ACC112 (cell line): Measurements from ENCODE around the gene PURA.
A peak's percentile ranks its signal among the peaks of the same experiment; 100 is the strongest.

ENCODE experiments used
- H2AFZ ChIP-seq: fragments of 200-600 bp; sonication (generic); one replicate; pipeline ENCODE4 v1.6.0; 2017; ENCODE audit warnings: antibody characterized with exemption, low read length; ENCODE audit not compliant: unreplicated experiment
- H3K27ac ChIP-seq: fragments of 200-600 bp; sonication (generic); 2 replicates; pipeline ENCODE4 v1.5.1; 2014; ENCODE audit warnings: low read depth, mild to moderate bottlenecking, antibody characterized with exemption, low read length, moderate library complexity
- H3K27me3 ChIP-seq: fragments of 200-600 bp; sonication (generic); 2 replicates; pipeline ENCODE4 v1.6.1; 2014; ENCODE audit warnings: mild to moderate bottlenecking, antibody characterized with exemption, low read length, moderate library complexity, mixed read lengths; ENCODE audit not compliant: insufficient read depth
- H3K36me3 ChIP-seq: fragments of 200-600 bp; sonication (generic); 2 replicates; pipeline ENCODE4 v1.6.1; 2016; ENCODE audit warnings: mild to moderate bottlenecking, antibody characterized with exemption, low read length, moderate library complexity, mixed read lengths; ENCODE audit not compliant: insufficient read depth
- H3K4me1 ChIP-seq: fragments of 200-600 bp; sonication (generic); one replicate; pipeline ENCODE4 v1.6.1; 2016; ENCODE audit warnings: low read length, mixed read lengths; ENCODE audit not compliant: insufficient read depth, unreplicated experiment, control insufficient read depth
- H3K4me3 ChIP-seq: fragments of 200-600 bp; sonication (generic); 2 replicates; pipeline ENCODE4 v1.5.1; 2014; ENCODE audit warnings: mild to moderate bottlenecking, low read depth, low read length
- H3K79me2 ChIP-seq: fragments of 200-600 bp; sonication (generic); one replicate; pipeline ENCODE4 v1.6.0; 2016; ENCODE audit warnings: low read length; ENCODE audit not compliant: control insufficient read depth, unreplicated experiment, insufficient read depth

Gene PURA

DNA sequence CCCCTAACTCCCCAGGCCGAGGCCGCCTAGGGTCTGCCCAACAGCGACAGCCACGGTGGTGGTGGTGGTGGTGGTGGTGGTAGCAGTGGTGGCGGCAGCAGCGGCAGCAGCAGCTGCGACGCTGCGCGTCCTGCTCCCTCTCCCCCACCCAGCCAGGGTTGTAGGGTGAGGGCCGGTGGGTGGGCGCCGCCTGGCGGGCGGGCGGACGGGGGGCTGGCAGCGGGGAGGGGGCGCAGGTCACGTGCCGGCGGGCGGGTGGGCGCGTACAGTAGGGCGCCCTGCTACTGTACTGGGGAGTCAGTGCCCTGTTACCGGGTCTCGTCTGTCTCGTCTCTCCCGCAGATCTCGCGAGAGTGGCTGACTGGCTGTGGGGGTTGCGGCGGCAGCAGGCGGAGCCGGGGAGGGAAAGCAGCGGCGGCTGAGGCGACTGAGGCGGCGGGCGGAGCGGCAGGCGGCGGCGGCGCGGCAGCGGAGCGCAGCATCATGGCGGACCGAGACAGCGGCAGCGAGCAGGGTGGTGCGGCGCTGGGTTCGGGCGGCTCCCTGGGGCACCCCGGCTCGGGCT is at the start of gene PURA:
Gene PURA (plus strand): TSS at position 411 of the 565 bp plus-strand sequence. CDS start 73 bp downstream, at position 484.
- Histone ChIP-seq H3K79me2 (peaks cover 97% of the 10 kb centered on the region), H3K27ac (peak within 1 kb of the TSS; percentile 47; the same call in 1 of the 2 replicates), H3K27me3 (no peaks in the 10 kb centered on the region), H2AFZ (peak within 1 kb of the TSS; percentile 82), H3K4me3 (peak within 1 kb of the TSS; percentile 94), H3K36me3 (no peaks in the 10 kb centered on the region), H3K4me1 (peaks cover 56% of the 10 kb centered on the region)

DNA sequence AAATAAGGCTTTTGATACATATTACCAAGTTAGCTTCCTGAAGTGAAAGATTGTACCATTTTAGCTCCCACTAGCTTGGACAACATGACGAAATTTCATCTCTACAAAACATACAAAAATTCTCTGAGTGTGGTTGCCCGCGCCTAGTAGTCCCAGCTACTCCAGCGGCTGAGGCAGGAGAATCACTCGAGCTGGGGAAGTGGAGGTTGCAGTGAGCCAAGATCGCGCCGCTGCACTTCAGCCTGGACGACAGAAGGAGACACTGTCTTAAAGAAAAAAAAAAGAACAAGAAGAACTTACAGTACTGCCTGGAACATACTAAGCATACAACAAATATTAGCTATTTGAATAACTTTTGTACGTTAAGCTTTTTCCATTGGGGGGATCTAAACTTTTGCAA is 41.1 kb upstream of the PURA start:
- Histone ChIP-seq H3K36me3 (no peaks in the 10 kb centered on the region), H3K79me2 (no peaks in the 10 kb centered on the region), H3K4me3 (peak overlapping the region; percentile 55), H2AFZ (no peak overlapping the region), H3K4me1 (no peaks in the 10 kb centered on the region), H3K27me3 (no peaks in the 10 kb centered on the region; the same call in 1 of the 2 replicates), H3K27ac (no peak overlapping the region)

DNA sequence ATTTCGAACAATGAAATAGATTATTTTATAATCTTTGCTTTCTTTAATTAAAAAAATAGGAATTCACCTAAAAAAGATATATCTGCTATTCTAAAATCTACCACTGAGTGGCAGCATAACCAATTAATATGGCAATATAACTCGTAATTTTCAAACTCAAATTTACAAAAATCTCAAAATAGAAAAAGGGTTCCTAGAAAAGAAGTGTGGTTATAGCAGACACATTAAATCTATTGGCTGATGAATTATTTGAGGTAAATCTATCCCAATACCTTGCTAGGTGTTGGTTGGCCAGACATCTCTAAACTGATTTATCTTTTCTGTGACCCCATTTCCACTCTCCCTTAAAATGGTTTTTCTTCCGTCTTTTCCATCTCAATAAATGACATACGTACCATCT is 40.6 kb upstream of the PURA start:
- Histone ChIP-seq H3K27me3 (no peaks in the 10 kb centered on the region), H3K79me2 (no peaks in the 10 kb centered on the region), H3K27ac (no peak overlapping the region), H3K4me3 (peak overlapping the region; percentile 55), H3K36me3 (no peaks in the 10 kb centered on the region), H2AFZ (peak overlapping the region; percentile 2), H3K4me1 (no peaks in the 10 kb centered on the region)

- Histone ChIP-seq H3K4me3 (no peak overlapping the region), H2AFZ (no peak overlapping the region)
Measured at GRCh38 chr5:140075371-140075770, 38.5 kb upstream of the PURA start.

DNA sequence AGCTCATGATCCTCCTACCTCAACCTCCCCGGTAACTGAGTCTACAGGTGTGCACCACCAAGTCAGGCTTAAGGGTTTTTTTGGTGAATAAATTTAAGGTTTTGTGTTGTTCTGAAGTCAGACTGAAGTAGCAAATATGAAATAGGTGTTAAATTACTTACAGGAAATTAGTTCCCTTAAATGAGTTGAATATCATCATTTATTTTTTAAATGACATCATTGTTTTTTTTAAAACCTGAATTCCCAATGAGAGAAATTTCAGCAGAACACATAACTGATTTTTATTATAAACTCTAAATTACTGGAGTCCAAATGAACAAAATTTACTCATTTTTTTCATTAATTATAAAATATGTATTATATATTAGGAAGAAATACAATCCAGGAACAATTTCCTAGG is 37.8 kb upstream of the PURA start:
- Histone ChIP-seq H3K27ac (no peak overlapping the region), H3K4me3 (no peak overlapping the region), H3K27me3 (no peaks in the 10 kb centered on the region; the same call in 1 of the 2 replicates), H2AFZ (no peak overlapping the region), H3K4me1 (no peaks in the 10 kb centered on the region), H3K36me3 (no peaks in the 10 kb centered on the region), H3K79me2 (no peaks in the 10 kb centered on the region)

More at GRCh38 chr5:140075371-140075770, 38.5 kb upstream of the PURA start:
- Histone ChIP-seq H3K4me1 (no peaks in the 10 kb centered on the region), H3K36me3 (no peaks in the 10 kb centered on the region), H3K79me2 (no peaks in the 10 kb centered on the region), H3K27me3 (no peaks in the 10 kb centered on the region), H3K27ac (no peak overlapping the region)

DNA sequence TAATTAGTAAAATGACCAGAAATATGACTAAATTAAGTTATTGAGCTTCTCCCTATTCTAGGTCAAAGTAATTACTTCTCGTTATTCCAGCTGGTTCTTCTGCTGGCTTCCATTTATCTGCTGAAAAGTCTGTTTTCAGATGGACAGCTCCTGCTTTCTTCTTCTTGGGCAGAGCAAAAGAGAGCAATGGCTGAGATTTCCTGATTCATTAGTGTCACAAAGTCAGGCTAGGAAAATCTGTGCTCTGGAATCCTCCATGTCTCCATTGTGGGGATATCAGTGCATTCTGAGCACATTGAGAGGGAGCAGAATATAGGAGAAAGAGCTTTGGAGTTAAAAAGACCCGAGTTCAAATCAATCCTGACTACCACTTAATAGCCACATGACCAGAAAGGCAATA is 37.1 kb upstream of the PURA start:
- Histone ChIP-seq H3K79me2 (no peaks in the 10 kb centered on the region), H3K4me3 (no peak overlapping the region), H2AFZ (no peak overlapping the region), H3K27me3 (peaks cover under 1% of the 10 kb centered on the region), H3K36me3 (no peaks in the 10 kb centered on the region), H3K27ac (no peak overlapping the region), H3K4me1 (no peaks in the 10 kb centered on the region)

GRCh38 chr5:140083120-140083519 is 30.8 kb upstream of the PURA start:
- H3K27me3 ChIP-seq = peaks cover 32% of the 10 kb centered on the region

DNA sequence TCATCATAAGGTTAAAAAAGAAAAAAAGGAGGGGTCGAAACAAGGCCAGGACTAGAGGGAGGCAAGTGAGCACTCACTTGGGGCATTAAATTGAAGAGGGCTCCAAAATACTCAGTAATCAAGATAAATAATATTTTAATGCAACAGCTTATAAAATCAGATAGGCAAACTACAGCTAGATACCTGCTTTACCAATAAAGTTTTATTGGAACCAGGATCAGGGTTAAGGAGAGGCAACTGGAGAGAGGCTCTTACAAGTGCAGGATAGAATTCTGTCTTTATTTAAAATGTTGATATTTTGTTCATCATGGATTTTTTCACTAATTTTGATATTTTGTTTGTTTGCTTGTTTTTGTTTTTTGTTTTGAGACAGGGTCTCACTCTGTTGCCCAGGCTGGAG is 30.3 kb upstream of the PURA start:
- no peak overlapping the region for H2AFZ ChIP-seq
- H3K4me1 ChIP-seq = no peaks in the 10 kb centered on the region
- H3K36me3 ChIP-seq = no peaks in the 10 kb centered on the region
- no peak overlapping the region for H3K4me3 ChIP-seq
- no peak overlapping the region for H3K27ac ChIP-seq
- peaks cover 32% of the 10 kb centered on the region for H3K27me3 ChIP-seq
- no peaks in the 10 kb centered on the region for H3K79me2 ChIP-seq

More at GRCh38 chr5:140083120-140083519, 30.8 kb upstream of the PURA start:
- Histone ChIP-seq H3K4me3 (no peak overlapping the region), H3K79me2 (no peaks in the 10 kb centered on the region), H2AFZ (no peak overlapping the region), H3K36me3 (no peaks in the 10 kb centered on the region), H3K27ac (no peak overlapping the region), H3K4me1 (no peaks in the 10 kb centered on the region)

DNA sequence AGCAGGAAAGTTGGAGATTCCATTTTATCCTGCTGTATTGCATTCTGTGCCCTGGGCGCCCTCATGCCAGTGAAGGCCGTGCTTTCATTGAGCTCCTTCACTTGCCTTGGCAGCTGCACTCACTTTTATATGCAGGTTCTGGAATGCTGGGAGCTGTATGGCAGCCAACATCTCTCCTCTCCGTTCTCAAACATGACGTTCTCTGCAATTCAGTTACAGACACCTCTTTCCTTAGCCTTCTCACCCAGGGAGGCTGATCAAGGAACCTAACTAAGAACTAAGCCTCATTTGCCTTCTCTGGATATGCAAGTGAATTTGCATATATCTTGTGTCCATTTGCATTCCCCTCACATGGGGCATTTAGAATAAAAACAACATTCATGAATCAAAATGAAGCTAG is 29.4 kb upstream of the PURA start:
- no peaks in the 10 kb centered on the region for H3K4me1 ChIP-seq
- no peak overlapping the region for H3K27ac ChIP-seq
- H3K4me3 ChIP-seq = no peak overlapping the region
- H3K36me3 ChIP-seq = no peaks in the 10 kb centered on the region
- no peak overlapping the region for H2AFZ ChIP-seq
- peaks cover 37% of the 10 kb centered on the region for H3K27me3 ChIP-seq
- H3K79me2 ChIP-seq = no peaks in the 10 kb centered on the region

- H3K4me1 ChIP-seq = no peaks in the 10 kb centered on the region
- no peak overlapping the region for H3K27ac ChIP-seq
- H3K27me3 ChIP-seq = peaks cover 32% of the 10 kb centered on the region
- no peaks in the 10 kb centered on the region for H3K36me3 ChIP-seq
- H2AFZ ChIP-seq = no peak overlapping the region
- H3K4me3 ChIP-seq = no peak overlapping the region
- no peaks in the 10 kb centered on the region for H3K79me2 ChIP-seq
Measured at GRCh38 chr5:140090251-140090650, 23.7 kb upstream of the PURA start.

- no peak overlapping the region for H3K27ac ChIP-seq
- H3K79me2 ChIP-seq = no peaks in the 10 kb centered on the region
Measured at GRCh38 chr5:140093179-140093578, 20.7 kb upstream of the PURA start.

More at GRCh38 chr5:140093179-140093578, 20.7 kb upstream of the PURA start:
- H3K4me1 ChIP-seq = no peaks in the 10 kb centered on the region
- H3K36me3 ChIP-seq = no peaks in the 10 kb centered on the region
- H2AFZ ChIP-seq = no peak overlapping the region
- peaks cover 26% of the 10 kb centered on the region; the same call in 1 of the 2 replicates for H3K27me3 ChIP-seq
- H3K4me3 ChIP-seq = no peak overlapping the region
